ENCODE data around the gene COBL. TPM values are rescaled to one million over a fixed set of nuclear protein-coding genes. Genes with fewer than 3 reads are reported as not detected.

The COBL gene
- total and polyA plus RNA-seq, 3 experiments from 2014 or later, result not detected

GRCh38 chr7:51278797-51279196, 37.8 kb downstream of the COBL start:
- Histone ChIP-seq H3K27me3 (ENCODE audit: insufficient read depth, low read length, poor library complexity, severe bottlenecking) (no peaks in the 10 kb centered on the region), H3K36me3 (ENCODE audit: insufficient read depth, low read length) (no peaks in the 10 kb centered on the region), H3K4me3 (ENCODE audit: low read length) (no peak overlapping the region), H3K27ac (ENCODE audit: low read depth, low read length) (no peak overlapping the region), H3K4me1 (ENCODE audit: insufficient read depth, low read length) (no peaks in the 10 kb centered on the region), H3K9me3 (ENCODE audit: low read length) (no peaks in the 10 kb centered on the region)
- ChIA-PET POLR2A (no interaction called here), CTCF (no interaction called here)
- H3K27me3 Mint-ChIP-seq, result peaks cover 3 to 4% of the 10 kb centered on the region in 2 donors
- no peak overlapping the region for H3K27ac Mint-ChIP-seq
- H3K9me3 Mint-ChIP-seq, result peaks cover 8 to 16% (median 11%) of the 10 kb centered on the region in 5 donors
- no peak for DNase-seq
- no peaks in the 10 kb centered on the region for H3K36me3 Mint-ChIP-seq
- no peak overlapping the region for H3K4me3 Mint-ChIP-seq
- H3K4me1 Mint-ChIP-seq, result no peaks in the 10 kb centered on the region

- ChIA-PET CTCF (no interaction called here), POLR2A (no interaction called here)
- Mint-ChIP-seq H3K27ac (no peak overlapping the region), H3K4me1 (no peaks in the 10 kb centered on the region), H3K9me3 (peaks cover 0 to 5% (median 2%) of the 10 kb centered on the region in 5 donors), H3K36me3 (no peaks in the 10 kb centered on the region), H3K27me3 (peaks cover 3 to 4% of the 10 kb centered on the region in 2 donors), H3K4me3 (no peak overlapping the region)
- H3K4me3 ChIP-seq (ENCODE audit: low read length), result no peak overlapping the region
- no peaks in the 10 kb centered on the region for H3K9me3 ChIP-seq (ENCODE audit: low read length)
- no peak overlapping the region for H3K27ac ChIP-seq (ENCODE audit: low read depth, low read length)
- no peaks in the 10 kb centered on the region for H3K4me1 ChIP-seq (ENCODE audit: insufficient read depth, low read length)
- no peaks in the 10 kb centered on the region for H3K36me3 ChIP-seq (ENCODE audit: insufficient read depth, low read length)
- no peaks in the 10 kb centered on the region for H3K27me3 ChIP-seq (ENCODE audit: insufficient read depth, low read length, poor library complexity, severe bottlenecking)
- DNase-seq, result no peak
Observed at GRCh38 chr7:51276967-51277366, 39.6 kb downstream of the COBL start.

GRCh38 chr7:51276091-51276605, 40.5 kb downstream of the COBL start:
- Histone ChIP-seq H3K9me3 (ENCODE audit: low read length) (no peaks in the 10 kb centered on the region), H3K27ac (ENCODE audit: low read depth, low read length) (no peak overlapping the region), H3K27me3 (ENCODE audit: insufficient read depth, low read length, poor library complexity, severe bottlenecking) (no peaks in the 10 kb centered on the region), H3K4me1 (ENCODE audit: insufficient read depth, low read length) (no peaks in the 10 kb centered on the region), H3K36me3 (ENCODE audit: insufficient read depth, low read length) (no peaks in the 10 kb centered on the region), H3K4me3 (ENCODE audit: low read length) (no peak overlapping the region)
- peaks cover 3 to 4% of the 10 kb centered on the region in 2 donors for H3K27me3 Mint-ChIP-seq
- H3K27ac Mint-ChIP-seq, result no peak overlapping the region
- ChIA-PET POLR2A (no interaction called here), CTCF (no interaction called here)
- no peaks in the 10 kb centered on the region for H3K4me1 Mint-ChIP-seq
- no peaks in the 10 kb centered on the region for H3K36me3 Mint-ChIP-seq
- DNase-seq, result no peak
- peaks cover 0 to 5% (median 0%) of the 10 kb centered on the region in 5 donors for H3K9me3 Mint-ChIP-seq
- no peak overlapping the region for H3K4me3 Mint-ChIP-seq

- peaks cover 2 to 4% of the 10 kb centered on the region in 2 donors for H3K27me3 Mint-ChIP-seq
- no peak overlapping the region for H3K4me3 Mint-ChIP-seq
- H3K27ac ChIP-seq (ENCODE audit: low read depth, low read length), result no peak overlapping the region
- peaks cover 0 to 1% (median 0%) of the 10 kb centered on the region in 5 donors for H3K9me3 Mint-ChIP-seq
- ChIA-PET POLR2A (no interaction called here), CTCF (no interaction called here)
- H3K4me1 ChIP-seq (ENCODE audit: insufficient read depth, low read length), result no peaks in the 10 kb centered on the region
- H3K4me1 Mint-ChIP-seq, result no peaks in the 10 kb centered on the region
- H3K36me3 Mint-ChIP-seq, result no peaks in the 10 kb centered on the region
- no peak overlapping the region for H3K4me3 ChIP-seq (ENCODE audit: low read length)
- no peaks in the 10 kb centered on the region for H3K27me3 ChIP-seq (ENCODE audit: insufficient read depth, low read length, poor library complexity, severe bottlenecking)
- DNase-seq, result no peak
- H3K36me3 ChIP-seq (ENCODE audit: insufficient read depth, low read length), result no peaks in the 10 kb centered on the region
- no peak overlapping the region for H3K27ac Mint-ChIP-seq
- H3K9me3 ChIP-seq (ENCODE audit: low read length), result no peaks in the 10 kb centered on the region
Observed at GRCh38 chr7:51275532-51275931, 41.1 kb downstream of the COBL start.

- no peak overlapping the region for H3K4me3 Mint-ChIP-seq
Observed at GRCh38 chr7:51274955-51275354, 41.7 kb downstream of the COBL start.

GRCh38 chr7:51274001-51274400, 42.6 kb downstream of the COBL start:
- Mint-ChIP-seq H3K4me1 (no peaks in the 10 kb centered on the region), H3K27ac (peak overlapping the region in 1 of 8 donors; percentile 50), H3K4me3 (no peak overlapping the region), H3K9me3 (peaks cover 0 to 1% (median 0%) of the 10 kb centered on the region in 5 donors), H3K36me3 (no peaks in the 10 kb centered on the region), H3K27me3 (peaks cover 2 to 4% of the 10 kb centered on the region in 2 donors)
- Histone ChIP-seq H3K36me3 (ENCODE audit: insufficient read depth, low read length) (no peaks in the 10 kb centered on the region), H3K4me3 (ENCODE audit: low read length) (no peak overlapping the region), H3K27me3 (ENCODE audit: insufficient read depth, low read length, poor library complexity, severe bottlenecking) (no peaks in the 10 kb centered on the region), H3K4me1 (ENCODE audit: insufficient read depth, low read length) (no peaks in the 10 kb centered on the region), H3K9me3 (ENCODE audit: low read length) (no peaks in the 10 kb centered on the region), H3K27ac (ENCODE audit: low read depth, low read length) (no peak overlapping the region)
- DNase-seq, result no peak
- ChIA-PET CTCF (no interaction called here), POLR2A (no interaction called here)

More at GRCh38 chr7:51274955-51275354, 41.7 kb downstream of the COBL start:
- Histone ChIP-seq H3K27me3 (ENCODE audit: insufficient read depth, low read length, poor library complexity, severe bottlenecking) (no peaks in the 10 kb centered on the region), H3K27ac (ENCODE audit: low read depth, low read length) (no peak overlapping the region), H3K9me3 (ENCODE audit: low read length) (no peaks in the 10 kb centered on the region), H3K4me1 (ENCODE audit: insufficient read depth, low read length) (no peaks in the 10 kb centered on the region), H3K36me3 (ENCODE audit: insufficient read depth, low read length) (no peaks in the 10 kb centered on the region), H3K4me3 (ENCODE audit: low read length) (no peak overlapping the region)
- peaks cover 0 to 1% (median 0%) of the 10 kb centered on the region in 5 donors for H3K9me3 Mint-ChIP-seq
- H3K4me1 Mint-ChIP-seq, result no peaks in the 10 kb centered on the region
- ChIA-PET CTCF (no interaction called here), POLR2A (no interaction called here)
- no peak overlapping the region for H3K27ac Mint-ChIP-seq
- H3K27me3 Mint-ChIP-seq, result peaks cover 0 to 4% of the 10 kb centered on the region in 2 donors
- no peak for DNase-seq
- H3K36me3 Mint-ChIP-seq, result no peaks in the 10 kb centered on the region

GRCh38 chr7:51273360-51273759, 43.2 kb downstream of the COBL start:
- Histone ChIP-seq H3K4me1 (ENCODE audit: insufficient read depth, low read length) (no peaks in the 10 kb centered on the region), H3K27ac (ENCODE audit: low read depth, low read length) (no peak overlapping the region), H3K9me3 (ENCODE audit: low read length) (no peaks in the 10 kb centered on the region), H3K27me3 (ENCODE audit: insufficient read depth, low read length, poor library complexity, severe bottlenecking) (no peaks in the 10 kb centered on the region), H3K36me3 (ENCODE audit: insufficient read depth, low read length) (no peaks in the 10 kb centered on the region), H3K4me3 (ENCODE audit: low read length) (no peak overlapping the region)
- no peak for DNase-seq
- no peaks in the 10 kb centered on the region for H3K4me1 Mint-ChIP-seq
- H3K27me3 Mint-ChIP-seq, result peaks cover 2 to 4% of the 10 kb centered on the region in 2 donors
- CTCF ChIA-PET, result no interaction called here
- H3K27ac Mint-ChIP-seq, result no peak overlapping the region
- H3K9me3 Mint-ChIP-seq, result peaks cover 0 to 1% (median 0%) of the 10 kb centered on the region in 5 donors
- H3K4me3 Mint-ChIP-seq, result no peak overlapping the region
- POLR2A ChIA-PET, result no interaction called here
- H3K36me3 Mint-ChIP-seq, result no peaks in the 10 kb centered on the region

- no peak overlapping the region for H3K27ac Mint-ChIP-seq
- H3K9me3 ChIP-seq (ENCODE audit: low read length), result no peaks in the 10 kb centered on the region
- no peaks in the 10 kb centered on the region for H3K36me3 Mint-ChIP-seq
- H3K27ac ChIP-seq (ENCODE audit: low read depth, low read length), result no peak overlapping the region
- ChIA-PET CTCF (no interaction called here), POLR2A (no interaction called here)
- H3K27me3 ChIP-seq (ENCODE audit: insufficient read depth, low read length, poor library complexity, severe bottlenecking), result no peaks in the 10 kb centered on the region
- no peaks in the 10 kb centered on the region for H3K4me1 ChIP-seq (ENCODE audit: insufficient read depth, low read length)
- H3K9me3 Mint-ChIP-seq, result no peaks in the 10 kb centered on the region
- no peaks in the 10 kb centered on the region for H3K36me3 ChIP-seq (ENCODE audit: insufficient read depth, low read length)
- H3K4me3 ChIP-seq (ENCODE audit: low read length), result no peak overlapping the region
- DNase-seq, result no peak
- no peak overlapping the region for H3K4me3 Mint-ChIP-seq
- no peaks in the 10 kb centered on the region for H3K4me1 Mint-ChIP-seq
- H3K27me3 Mint-ChIP-seq, result peaks cover 0 to 2% of the 10 kb centered on the region in 2 donors
Observed at GRCh38 chr7:51270965-51271364, 45.6 kb downstream of the COBL start.

GRCh38 chr7:51269911-51270310, 46.7 kb downstream of the COBL start:
- Histone ChIP-seq H3K9me3 (ENCODE audit: low read length) (no peaks in the 10 kb centered on the region), H3K27ac (ENCODE audit: low read depth, low read length) (no peak overlapping the region), H3K36me3 (ENCODE audit: insufficient read depth, low read length) (no peaks in the 10 kb centered on the region), H3K27me3 (ENCODE audit: insufficient read depth, low read length, poor library complexity, severe bottlenecking) (no peaks in the 10 kb centered on the region), H3K4me1 (ENCODE audit: insufficient read depth, low read length) (no peaks in the 10 kb centered on the region), H3K4me3 (ENCODE audit: low read length) (no peak overlapping the region)
- CTCF ChIA-PET, result no interaction called here
- Mint-ChIP-seq H3K4me1 (no peaks in the 10 kb centered on the region), H3K9me3 (no peaks in the 10 kb centered on the region), H3K4me3 (no peak overlapping the region), H3K27me3 (peaks cover 0 to 2% of the 10 kb centered on the region in 2 donors), H3K36me3 (no peaks in the 10 kb centered on the region), H3K27ac (no peak overlapping the region)
- DNase-seq, result no peak
- POLR2A ChIA-PET, result no interaction called here
